Kidney tubule cell (primary cell): ENCODE data around the gene SMYD3.
"Not testable (repeated sequence)": the region's sequence is repeated elsewhere in the genome, so short reads cannot be mapped to it uniquely, and the experiment has no call there.

Experiments used
- DNase-seq: peaks from one replicate; pipeline ENCODE4 v3.0.0-alpha.2; 2018; ENCODE audit warnings: low spot score

Gene SMYD3

GRCh38 chr1:245765230-245766000, 741.7 kb downstream of the SMYD3 start:
- DNase-seq: peak; percentile 88

DNA sequence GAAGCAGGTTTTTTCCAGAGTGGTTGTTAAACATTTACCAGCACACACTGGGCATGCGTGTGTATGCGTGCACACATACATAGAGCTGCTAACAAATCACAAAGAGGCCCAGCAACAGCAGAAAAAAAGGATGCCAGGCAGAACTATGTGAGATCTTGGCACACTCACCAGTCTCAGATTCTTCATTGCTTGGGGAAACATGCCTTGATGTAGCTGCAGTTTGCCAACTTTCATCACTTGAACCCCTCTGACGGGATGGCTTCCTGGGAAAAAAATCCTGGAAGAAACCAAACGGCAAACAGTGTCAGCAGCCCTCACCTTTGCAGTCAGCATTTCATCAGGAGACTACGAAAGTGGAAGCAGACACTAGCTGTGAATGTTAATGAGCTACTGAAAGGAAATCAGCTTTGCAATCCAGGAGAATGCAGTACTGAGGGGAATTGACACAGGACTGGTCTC, 743.2 kb downstream of the SMYD3 start:
- peak; percentile 27 for DNase-seq

DNA sequence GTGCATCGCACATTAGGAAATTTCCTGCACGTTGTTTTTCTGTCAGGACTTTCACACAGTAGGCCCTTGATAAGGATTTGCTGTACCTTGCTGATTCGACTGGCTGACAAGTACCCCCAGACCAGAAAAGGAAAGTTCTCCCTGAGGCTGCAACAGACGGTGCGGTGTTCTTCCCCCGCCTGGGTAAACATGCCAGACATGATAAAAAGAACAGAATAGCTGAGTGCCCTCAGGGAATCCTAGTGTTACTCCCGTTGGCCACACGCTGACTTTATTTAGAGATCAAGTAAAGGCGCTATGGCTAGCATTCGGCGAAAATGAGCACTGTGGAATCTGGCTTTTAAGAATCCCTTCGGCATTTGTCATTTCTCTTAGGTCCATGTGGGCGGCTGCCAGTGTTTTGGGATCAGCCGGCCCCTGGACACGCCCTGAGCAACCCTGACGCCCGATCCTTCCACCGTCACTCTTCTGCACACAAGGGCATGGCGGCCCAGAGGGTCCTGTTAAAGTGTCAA, 744.6 kb downstream of the SMYD3 start:
- no peak for DNase-seq

DNA sequence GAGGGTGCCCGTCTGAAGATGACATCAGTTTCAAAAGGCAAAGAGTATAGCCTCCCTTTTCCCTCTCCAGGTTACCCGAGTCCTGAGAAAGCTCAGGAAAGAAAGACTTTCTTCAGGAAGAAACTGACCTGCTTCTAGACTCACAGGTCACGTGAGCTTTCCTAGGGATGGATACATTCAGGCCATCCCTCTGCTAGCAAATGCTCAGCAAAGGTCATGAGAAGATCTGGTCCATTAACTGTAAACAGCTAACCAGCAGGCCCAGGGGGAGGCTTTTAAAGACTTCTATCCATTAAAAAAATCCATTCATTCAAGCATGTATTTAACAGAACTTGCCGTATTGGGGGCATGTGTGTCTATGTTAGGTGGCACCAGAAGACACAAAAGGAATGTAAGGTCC, 746.8 kb downstream of the SMYD3 start:
- DNase-seq: no peak

DNA sequence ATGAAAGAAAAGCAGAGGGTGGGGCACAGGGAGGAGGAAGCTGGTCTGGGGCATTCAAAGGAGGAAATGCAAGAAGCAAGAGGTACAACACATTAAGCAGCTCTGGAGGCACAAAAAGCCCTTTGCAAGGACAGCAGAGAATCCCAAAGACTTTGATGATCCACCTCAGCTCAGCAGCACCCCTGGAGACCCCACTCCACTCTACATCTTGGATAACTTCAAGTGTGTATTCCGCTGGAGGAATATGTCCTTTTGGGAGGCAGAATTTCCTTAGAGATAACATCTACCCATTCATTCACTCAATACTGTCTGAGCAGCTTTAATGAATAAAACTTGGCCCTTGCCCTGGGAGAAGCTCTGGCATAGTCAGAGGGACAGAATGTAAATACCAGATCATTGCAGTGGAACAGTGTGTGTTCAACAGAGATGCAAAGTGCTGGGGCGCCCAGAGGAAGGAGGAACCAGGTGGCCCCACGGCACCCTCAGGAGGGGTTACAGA, 752.6 kb downstream of the SMYD3 start:
- no peak for DNase-seq

GRCh38 chr1:245753807-245754206, 753.3 kb downstream of the SMYD3 start:
- no peak for DNase-seq

- no peak for DNase-seq
Measured at GRCh38 chr1:245752561-245752960, 754.5 kb downstream of the SMYD3 start.

- no peak for DNase-seq
Measured at GRCh38 chr1:245751726-245752470, 755.2 kb downstream of the SMYD3 start.

DNA sequence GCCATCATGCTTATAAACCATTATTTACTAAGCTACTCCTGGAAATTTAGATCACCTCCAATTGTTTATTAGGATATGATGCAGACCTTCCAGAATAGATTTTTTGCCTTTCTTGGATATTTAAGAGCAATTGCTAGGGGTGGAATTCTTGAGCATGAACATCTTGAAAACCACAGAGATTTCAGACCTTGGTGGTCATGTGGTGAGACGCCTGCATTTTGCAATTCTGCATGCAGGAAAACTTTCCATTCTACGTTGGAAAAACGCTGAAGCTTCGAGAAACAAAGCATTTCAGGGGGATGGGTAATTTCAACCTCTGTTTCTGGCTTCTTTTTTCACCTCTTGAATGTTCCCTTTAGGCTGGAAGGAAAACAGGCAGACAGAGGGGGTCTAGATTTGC, 756.0 kb downstream of the SMYD3 start:
- DNase-seq: no peak

GRCh38 chr1:245750261-245750660, 756.8 kb downstream of the SMYD3 start:
- DNase-seq: no peak

DNA sequence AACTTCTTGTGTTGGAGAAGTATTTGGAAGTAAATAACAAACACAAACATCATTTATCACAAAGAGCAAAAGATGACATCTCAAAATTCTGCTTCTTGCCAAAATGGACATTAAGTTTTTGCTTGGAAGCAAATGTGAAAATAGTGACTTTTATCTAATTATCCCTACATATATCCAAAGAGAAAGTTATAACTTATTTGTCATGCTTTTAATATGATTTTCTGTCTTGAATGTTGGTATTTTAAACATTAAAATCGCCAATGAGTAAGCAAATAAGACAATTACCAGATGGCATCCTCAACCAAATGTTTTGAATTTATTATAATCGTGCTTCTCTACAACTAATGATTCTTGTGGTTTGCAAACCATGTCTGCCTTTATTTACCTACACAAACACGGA, 758.0 kb downstream of the SMYD3 start:
- no peak for DNase-seq

- DNase-seq: no peak
Measured at GRCh38 chr1:245748646-245749045, 758.4 kb downstream of the SMYD3 start.

- peak; percentile 76 for DNase-seq
Measured at GRCh38 chr1:245748240-245748639, 758.8 kb downstream of the SMYD3 start.

DNA sequence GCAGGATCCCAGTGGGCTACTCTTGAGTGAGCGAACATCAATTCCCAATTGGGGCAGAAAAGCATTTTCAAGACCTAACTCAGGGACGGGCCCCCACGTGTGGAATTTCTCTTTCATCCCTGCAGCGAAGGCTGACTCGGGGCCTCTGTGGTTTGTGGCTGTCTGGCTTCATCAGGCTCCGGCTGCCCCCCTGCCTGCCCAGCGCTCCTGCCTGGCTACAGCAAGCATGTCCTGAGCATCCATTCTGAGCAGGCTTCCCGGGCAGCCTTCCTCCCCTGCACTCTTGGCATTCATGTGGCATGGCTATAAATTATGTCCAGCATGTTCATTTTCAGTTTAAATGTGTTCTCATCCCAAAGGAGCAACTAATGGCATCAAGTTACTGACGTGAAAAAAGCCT, 764.2 kb downstream of the SMYD3 start:
- DNase-seq: peak; percentile 65

- DNase-seq: not testable (repeated sequence)
Measured at GRCh38 chr1:245740336-245740735, 766.7 kb downstream of the SMYD3 start.

- DNase-seq: no peak
Measured at GRCh38 chr1:245730801-245731200, 776.3 kb downstream of the SMYD3 start.

- DNase-seq: not testable (repeated sequence)
Measured at GRCh38 chr1:245728035-245728434, 779.0 kb downstream of the SMYD3 start.

DNA sequence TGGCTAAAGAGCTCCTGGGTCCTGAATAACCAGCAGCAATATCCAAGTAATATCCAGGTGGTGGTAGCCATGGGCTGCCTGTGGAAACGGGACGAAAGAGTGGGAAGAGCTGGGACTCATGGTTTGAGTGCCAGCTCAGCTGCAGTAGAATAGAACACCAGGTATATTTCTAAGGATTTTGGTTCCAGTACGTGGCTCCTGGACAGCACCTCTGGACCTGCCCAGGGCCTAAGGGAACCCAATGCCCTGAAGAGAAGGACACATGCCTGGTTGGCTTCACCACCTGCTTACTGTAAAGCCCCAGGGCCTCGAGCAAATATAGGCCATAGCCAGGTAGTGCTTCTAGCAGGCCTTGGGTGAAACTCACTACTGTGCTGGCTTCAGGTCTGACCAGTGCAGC, 785.6 kb downstream of the SMYD3 start:
- no peak for DNase-seq

- DNase-seq: no peak
Measured at GRCh38 chr1:245718951-245719350, 788.1 kb downstream of the SMYD3 start.

GRCh38 chr1:245718123-245718522, 789.0 kb downstream of the SMYD3 start:
- DNase-seq: no peak

DNA sequence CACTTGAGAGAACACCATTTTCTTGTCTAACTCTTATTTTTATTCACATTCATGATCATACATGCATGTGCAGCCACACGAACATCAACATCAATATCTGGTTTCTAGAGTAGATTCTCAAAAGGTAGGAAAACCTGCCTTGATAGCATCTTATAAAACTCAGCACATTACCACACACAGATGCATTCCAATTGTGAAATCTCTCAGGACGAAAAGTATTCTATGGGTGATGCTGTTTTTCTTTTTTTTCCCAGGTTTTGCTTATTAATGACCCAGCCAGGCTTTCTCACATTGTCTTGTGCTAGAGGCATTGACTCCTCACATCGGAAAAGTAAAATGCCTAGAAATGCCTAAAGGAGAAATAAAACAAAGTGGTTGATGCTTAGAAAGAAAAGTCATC, 789.5 kb downstream of the SMYD3 start:
- DNase-seq: no peak

GRCh38 chr1:245716561-245716960, 790.5 kb downstream of the SMYD3 start:
- DNase-seq: peak; percentile 23

DNA sequence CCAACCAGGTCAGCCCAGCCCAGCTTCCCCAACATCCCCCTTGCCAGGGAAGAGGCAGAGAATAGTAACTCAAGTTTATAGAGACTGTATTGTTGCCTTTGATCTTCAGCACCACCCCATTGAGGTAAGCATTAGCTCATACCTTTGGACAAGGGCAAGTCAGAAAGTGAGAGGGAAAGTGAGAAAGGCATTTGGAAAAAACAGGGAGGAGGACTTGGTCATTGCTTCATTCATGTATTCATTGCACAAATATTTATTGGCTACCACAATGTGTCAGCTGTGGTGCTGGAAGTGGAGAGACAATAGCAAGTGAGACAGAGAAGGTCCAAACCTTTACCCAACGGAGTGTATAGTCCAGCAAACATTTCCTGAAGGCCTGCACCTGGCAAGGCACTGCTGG, 791.1 kb downstream of the SMYD3 start:
- DNase-seq: peak; percentile 97
